RKO (cell line): ENCODE measurements around the gene MLIP.
"Not testable (repeated sequence)": the region's sequence is repeated elsewhere in the genome, so short reads cannot be mapped to it uniquely, and the experiment has no call there.

Source experiments
- DNase-seq: peaks from one replicate; pipeline ENCODE4 v3.0.0-alpha.2; 2016; ENCODE audit warnings: low spot score

Gene MLIP

DNA sequence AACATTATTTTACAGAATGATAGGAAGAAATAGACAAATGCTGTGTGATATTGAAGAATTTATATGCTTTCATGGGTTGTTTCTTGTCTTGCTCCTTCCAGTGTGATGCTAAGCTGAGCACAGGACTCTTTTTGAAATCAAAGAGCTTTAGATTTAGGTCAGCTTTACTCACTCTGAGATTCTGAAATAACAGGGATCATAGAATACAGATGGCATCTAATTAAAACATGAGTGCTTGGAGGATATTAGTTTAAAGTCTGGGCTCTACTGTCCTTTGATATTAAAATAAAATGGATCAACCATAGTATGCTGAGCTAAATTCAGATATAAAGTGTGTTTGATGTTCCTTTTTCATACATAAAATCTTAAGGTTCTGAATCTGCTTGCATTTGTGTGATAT is 29.6 kb downstream of the MLIP start:
- no peak for DNase-seq

DNA sequence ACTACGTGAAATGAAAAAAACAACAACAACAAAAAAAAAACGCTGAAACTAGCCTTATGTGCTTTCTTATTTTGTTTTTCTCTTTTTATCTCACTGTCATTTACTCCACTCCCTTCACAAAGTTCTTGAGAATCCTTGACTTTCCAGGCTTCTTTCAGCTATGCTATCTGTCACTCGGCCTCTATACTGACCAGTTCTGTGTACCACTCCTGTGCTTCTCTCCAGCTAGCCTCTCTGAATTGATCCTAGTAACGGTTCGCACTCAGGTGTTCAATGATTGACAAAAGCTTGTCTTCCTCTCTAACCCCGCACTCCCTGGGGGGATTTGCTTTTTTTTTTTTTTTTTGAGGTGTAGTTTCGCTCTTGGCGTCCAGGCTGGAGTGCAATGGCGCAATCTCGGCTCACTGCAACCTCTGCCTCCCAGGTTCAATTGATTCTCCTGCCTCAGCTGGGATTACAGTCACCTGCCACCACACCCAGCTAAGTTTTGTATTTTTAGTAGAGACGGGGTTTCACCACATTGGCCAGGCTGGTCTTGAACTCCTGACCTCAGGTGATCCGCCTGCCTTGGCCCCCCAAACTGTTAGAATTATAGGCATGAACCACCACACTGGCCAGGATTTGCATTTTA is 31.8 kb downstream of the MLIP start:
- no peak for DNase-seq

DNA sequence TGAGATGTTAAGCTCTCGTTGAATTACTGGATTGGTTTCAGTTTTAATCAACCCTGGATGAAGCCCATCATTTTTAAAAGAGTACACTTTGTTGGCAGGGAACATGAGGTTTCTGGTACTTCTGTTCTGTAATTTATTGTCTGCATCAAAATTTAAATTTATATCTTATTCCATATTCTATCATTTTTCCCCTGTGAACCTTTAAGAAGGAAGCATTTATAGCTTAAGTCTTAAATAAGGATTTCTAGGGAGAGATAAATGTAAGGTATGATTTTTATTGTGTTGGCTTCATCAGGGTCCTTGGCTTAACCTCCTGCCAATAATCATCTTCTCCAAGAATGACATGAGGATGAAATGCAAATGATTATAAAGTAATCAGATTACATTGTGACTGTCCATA is 40.6 kb downstream of the MLIP start:
- DNase-seq = no peak

DNA sequence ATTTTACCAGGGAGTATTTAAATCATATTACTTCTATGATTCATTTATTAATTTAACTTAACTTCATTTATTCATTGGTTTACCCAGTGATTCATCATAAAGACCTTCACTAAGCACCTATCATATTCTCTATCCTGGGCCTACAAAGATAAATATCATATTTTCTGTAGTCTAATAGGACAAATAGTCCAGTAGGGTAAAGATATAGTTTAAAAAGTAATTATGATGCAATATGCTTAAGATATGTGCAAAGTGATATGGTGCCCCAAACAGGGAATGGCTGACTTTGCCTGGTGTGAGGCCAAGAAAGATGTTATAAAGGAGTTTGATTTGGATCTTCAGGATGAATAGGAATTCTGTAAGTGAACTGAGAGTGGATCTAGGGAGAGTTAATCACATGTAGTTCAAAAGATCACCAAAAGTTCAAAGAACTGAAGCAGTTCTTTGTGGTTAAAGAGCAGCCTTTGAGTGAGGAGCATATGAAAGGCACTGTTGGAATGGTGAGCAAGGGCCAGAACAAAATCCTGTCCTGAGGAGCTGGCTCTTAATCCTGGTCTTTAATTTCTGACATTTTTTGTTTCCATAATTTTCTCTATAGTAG is 45.5 kb downstream of the MLIP start:
- no peak for DNase-seq

DNA sequence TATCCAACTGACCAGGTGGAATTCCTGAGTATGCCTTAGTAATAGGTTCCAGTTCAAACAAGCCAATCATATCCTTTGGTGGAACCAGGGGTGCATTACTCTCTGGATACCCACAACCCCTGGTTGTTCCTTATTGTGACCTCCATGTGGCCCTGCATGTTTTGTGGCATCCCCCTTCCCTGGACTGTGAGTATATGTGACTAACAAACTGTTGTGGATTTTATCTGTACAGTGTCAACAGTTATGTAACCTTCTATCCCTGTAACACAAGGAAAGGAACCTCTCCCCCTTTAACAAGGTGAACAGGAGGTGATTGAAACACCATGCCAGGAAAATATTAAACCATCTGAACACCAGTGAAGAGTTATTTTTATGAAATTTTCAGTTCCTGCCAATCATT is 46.2 kb downstream of the MLIP start:
- no peak for DNase-seq

DNA sequence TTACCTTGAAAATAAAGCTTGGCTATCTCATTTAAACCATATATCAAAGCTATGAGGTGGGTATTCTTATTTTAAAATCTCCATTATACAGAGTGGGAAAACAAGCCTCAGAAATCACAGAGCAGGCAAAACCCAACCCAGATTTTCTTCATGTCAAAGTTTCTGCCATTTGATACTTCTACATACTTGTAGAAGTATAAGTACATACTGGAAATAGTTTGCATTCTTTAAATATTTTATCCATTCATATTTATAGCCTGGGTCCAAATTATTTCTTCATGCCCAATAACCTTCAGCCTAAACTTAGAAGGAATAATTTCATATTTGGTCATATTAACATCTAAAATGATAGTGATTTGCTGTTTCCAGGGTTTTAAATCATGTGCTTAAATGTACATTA is 61.8 kb downstream of the MLIP start:
- DNase-seq = no peak

DNA sequence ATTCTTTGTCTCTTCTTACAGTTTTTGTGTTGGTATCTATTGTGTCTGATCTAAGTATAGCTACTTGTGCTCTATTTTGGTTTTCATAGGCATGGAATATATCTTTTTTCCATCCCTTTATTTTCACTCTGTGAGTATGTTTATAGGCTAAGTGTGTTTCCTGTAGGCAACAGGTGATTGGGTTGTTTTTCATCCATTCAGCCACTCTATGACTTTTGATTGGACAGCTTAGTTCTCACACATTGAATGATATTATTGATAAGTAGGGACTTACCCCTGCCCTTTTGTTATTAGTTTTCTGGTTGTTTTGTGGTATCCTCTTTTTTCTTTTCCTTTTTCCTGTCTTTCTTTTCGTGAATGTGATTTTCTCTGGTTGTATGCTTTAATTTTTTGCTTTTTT is 67.9 kb downstream of the MLIP start:
- no peak for DNase-seq

DNA sequence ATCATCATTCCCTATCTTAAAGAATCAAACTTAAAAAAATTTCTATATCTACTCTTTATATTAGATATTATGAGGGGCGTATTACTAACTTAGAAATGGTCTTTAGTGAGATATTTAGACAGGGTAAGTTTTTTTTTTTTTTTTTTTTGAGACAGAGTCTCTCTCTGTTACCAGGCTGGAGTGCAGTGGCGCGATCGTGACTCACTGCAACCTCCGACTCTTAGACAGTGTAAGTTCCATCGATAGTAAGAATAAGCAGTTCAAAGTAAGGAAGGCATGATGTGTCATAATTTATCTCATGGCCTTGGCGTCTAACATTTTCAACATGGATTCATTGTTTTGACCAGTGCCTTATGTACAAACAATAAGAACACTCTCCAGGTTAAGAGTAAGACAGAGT is 72.4 kb downstream of the MLIP start:
- DNase-seq = no peak

DNA sequence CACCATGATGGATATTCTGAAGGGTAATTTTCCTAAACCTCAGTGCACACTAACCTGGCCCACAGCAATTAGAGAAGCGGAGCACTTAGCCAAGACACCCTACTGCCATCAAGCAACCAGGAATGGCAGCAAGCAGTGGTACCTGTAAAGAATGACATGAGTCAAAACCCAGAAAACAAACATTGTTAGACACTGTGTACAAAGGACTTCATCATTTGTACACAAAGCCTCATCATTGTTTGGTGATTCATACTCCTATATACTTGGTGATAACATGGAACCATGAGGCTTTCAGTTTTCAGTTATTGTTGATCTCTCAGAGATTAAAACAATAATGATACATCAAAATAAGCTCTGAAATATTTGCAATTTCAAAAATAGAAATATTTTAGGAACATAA is 74.6 kb downstream of the MLIP start:
- DNase-seq = no peak

DNA sequence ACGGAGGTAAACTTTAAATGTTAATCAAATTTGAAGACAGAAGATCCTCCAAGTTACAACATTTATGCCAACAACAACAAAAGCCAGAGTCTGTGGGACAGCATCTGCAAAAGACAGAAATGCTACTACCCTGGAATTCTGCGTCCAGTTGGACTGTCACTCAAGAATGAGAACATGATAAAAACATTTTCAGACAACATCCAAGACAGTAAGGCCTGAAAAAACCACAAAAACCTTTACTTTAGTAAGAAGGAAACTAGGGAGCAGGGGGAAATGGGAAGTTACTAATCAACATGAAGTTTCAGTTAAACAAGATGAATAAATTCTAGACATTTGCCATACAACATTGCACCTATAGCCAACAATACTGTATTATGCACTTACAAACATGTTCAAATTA is 77.6 kb downstream of the MLIP start:
- DNase-seq = no peak

DNA sequence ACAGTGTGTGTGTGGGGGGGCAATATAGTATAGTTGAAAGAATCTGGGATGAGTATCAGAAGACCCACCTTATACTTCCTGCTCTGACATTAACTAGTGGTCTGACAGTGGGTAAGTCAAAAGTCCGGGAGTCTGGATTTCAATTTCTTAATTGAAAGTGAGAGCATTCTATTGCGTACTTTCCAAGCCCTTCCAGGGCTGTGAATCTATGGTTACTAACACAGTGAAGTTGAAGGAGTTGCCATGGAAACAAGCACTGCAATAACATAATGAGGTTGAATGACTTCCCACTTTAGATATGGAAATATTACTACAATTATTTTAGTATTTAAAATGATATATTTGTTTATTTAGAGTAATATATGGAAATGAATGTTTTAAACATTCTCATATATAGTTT is 80.2 kb downstream of the MLIP start:
- peak; percentile 20 for DNase-seq

DNA sequence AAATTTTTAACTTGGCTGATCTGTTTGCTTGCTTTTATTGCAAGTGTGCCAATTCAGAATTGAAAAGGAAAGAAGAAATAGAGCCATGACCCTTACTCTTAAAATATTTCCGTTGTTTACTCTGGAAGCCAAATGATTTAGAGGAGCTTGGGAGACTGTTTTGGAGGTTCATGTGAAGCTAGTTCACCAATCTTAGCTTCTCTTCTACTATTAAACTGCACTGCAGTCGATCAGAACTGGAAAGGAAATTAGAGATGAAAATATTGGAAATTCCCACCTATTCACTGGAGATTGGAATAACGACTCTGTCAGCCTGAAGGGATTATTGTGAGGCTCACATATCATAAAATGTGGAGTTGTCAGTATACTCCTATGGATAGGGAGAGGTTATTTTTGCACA is 81.8 kb downstream of the MLIP start:
- no peak for DNase-seq

DNA sequence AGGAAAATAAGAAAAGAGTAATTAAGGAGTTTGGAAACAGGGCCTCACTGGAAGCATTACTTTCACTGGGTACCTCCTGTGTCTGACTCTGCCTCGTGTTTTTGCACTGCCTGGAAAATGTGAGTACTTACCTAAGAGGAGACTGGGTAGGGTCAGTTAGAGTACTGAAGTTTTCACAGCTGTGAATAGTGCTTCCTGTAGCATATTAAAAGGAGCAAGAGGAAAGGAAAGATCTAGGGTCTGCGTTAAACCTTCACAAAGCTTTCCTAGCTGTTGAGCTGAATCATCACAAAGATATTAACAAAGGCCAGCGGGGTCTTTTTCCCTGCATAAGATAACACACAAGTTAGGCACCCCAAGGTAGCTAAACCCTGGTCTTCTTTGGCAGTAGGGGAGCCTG is 82.3 kb downstream of the MLIP start:
- DNase-seq = no peak

DNA sequence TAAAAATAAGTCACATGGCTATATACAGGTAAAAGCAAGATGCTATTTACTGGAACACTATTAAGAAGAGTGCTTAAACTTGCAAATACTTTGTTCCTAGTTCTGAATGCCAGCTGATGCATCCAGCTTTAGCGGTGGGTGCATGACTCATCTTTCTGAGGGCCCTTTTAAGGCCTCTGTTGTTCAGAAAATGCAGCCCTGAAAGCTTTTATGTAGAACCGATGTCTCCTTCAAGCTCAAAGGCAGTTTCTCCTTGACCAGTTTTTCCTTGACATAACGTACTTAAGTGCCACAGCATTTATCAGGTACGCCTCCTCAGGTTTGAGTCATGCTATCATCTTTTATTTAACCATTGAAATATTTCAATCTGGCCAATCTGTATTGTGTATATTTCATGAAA is 82.8 kb downstream of the MLIP start:
- peak; percentile 16 for DNase-seq

DNA sequence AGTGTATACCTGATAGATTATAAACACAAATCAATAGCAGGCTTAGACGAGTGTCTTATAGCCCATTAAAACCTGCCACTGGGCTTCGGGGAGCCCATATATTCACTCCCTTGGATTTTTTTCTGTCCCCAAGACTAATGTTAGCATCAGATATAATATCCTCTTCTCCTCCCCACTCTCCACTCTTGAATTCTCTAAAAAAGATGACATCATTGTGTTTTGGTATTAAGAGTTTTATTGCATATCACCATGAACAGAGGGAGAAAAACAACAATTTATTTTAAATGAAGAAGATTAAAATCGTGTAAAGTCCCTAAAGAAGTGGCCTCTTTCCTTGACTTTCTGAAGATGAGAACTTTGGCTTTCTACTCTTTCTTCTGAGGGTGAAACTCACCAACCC is 84.4 kb downstream of the MLIP start:
- DNase-seq = no peak

DNA sequence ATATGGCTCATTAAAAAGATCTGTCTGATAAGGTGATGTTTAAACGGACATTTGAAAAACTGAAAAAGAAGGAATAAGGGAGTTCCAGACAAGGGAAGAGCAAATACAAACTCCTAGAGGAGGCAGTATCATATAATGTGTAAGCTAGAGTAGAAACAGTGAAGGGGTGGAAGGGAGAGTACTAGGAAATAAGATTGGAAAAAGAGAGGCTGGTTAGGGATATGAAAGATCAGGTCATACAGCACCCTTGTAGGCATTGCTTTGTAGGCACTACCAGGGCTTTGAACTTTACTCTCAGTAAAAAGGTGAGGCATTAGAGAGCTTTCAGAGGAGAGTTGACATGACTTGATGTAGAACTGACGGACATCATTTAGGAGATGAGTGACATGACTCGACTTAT is 85.7 kb downstream of the MLIP start:
- no peak for DNase-seq

DNA sequence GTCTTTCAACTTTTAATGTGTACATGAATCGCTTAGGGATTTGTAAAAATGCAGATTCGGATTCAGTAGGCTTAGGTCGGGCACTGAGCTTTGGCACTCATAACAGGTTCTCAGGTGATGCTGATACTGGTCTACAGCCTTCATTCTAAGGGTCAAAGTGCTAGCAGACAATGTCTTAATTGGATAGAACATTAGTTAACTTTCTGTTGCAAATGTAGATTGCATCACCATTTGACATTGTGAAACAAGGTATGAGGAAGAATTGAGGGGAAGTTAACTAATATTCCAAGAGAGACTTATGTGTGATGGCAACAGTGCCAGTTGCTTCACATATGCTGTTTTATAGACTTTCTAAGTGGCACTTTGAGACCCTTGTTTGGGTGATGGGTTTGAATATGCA is 86.9 kb downstream of the MLIP start:
- no peak for DNase-seq

DNA sequence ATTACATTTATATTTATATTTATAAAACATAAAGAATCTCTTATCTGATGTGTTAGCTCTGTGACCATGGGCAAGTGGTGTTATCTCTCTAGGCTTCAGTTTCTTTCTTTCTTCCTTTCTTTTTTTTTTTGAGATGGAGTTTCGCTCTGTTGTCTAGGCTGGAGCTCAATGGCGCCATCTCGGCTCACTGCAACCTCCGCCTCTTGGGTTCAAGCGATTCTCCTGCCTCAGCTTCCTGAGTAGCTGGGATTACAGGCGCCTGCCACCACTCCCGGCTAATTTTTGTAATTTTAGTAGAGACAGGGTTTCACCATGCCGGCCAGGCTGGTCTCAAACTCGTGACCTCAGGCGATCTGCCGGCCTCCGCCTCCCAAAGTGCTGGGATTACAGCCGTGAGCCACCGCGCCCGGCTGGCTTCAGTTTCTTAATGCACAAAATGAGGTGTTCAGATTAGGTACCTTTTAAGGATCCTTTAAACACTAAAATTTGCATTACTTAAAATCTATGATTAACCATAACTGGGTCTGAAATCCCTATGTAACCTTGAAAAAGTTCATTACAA is 92.3 kb downstream of the MLIP start:
- not testable (repeated sequence) for DNase-seq

DNA sequence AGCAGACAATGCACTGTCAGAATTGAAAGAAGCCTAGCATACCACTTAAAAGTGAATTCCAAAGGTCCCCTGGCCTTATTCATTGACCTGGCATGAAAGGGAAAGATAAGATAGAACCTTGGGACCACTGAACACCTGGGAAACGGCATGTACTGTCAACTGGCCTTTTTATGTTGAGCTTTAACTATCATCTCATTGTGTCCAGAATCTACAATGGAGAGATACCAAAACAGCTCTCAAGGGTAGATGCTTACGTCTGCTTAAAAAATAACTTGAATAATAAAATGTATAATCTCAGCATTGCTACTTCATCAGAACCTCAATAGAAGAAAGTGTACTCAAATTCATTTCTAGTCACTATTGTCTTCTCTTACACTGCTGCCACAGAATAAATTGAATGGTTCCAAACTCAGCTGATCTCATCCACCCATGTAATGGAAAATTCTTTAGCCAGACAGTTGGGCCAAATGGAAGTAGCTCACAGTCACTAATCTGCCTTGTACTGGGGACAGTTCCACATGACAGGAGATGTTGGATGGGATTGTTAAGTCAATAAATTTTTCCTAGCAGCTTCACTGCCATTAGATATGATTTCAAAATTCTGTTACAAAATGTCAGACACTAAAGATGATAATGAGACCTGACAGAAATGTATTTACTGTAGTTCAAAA is 93.8 kb downstream of the MLIP start:
- no peak for DNase-seq

DNA sequence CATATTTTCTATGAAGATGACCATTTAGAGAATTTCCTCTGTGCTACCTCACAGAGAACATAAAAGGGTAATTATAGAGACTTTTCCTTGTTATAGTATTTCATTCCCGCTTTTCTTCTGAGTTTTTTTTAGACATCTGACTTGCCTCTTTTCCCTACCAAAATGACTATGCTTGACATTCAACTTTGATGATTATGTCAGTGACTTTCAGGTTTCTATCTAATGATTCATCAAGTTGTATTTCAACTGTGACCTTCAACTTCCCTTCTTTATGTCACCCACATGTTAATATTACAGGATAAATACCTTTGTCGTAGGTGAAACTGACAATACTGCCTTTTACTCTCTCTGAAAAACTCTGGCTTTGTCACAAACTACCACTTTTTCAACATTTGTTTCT is 95.3 kb downstream of the MLIP start:
- DNase-seq = peak; percentile 18

DNA sequence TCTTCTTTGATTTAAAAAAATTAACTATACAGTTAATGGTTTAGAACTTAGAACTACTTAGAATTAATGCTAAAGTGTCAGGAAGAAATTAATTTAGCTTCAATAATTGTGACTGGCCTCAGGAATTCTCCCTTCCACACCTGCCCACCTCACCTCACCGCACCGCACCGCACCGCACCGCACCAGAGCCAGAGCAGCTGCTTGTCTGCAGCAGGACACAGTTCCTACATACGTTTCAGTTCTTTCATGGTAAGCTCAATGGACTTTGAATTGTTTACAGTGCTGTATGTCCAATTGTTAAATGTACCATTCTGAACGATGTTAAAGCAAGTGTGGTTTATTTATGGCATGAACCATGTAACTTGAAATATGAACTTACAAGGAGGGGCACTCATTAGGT is 98.7 kb downstream of the MLIP start:
- DNase-seq = not testable (repeated sequence)

DNA sequence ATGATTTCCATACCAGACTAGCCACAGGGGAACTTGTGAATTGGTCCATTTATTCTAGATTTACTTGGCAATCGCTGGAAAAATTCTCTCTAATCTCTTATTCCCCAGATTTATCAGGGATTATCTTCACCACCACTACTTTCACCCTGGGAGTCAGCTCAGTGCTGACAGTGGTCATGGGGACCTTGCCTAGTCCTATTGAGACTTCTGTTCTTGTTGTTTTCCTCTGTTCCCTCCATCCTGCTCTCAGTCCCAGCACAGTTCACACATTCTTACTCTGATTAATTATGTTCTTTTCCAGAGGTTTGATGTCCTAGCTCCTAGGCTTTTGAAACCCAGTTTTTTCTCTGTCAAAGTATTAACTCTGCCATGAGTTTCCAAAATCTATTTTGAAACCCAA is 103.0 kb downstream of the MLIP start:
- no peak for DNase-seq

DNA sequence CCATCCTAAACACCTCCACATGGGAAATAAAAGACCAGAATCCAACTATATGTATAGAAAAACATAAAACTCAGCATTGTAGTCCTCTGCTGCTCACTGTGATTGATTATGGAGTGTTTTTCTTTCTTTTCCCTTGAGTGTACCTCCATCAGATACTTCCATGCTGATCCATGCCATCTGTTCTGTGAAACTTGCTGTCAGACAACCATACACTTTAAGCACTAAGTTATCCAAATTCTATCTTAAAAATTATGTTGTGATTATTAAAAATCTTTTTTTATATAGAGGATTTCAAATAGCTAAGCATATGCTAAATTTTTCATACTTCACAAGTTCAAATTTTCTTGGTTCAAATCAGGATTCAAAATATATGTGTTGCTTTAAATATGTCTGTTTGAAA is 105.1 kb downstream of the MLIP start:
- no peak for DNase-seq

DNA sequence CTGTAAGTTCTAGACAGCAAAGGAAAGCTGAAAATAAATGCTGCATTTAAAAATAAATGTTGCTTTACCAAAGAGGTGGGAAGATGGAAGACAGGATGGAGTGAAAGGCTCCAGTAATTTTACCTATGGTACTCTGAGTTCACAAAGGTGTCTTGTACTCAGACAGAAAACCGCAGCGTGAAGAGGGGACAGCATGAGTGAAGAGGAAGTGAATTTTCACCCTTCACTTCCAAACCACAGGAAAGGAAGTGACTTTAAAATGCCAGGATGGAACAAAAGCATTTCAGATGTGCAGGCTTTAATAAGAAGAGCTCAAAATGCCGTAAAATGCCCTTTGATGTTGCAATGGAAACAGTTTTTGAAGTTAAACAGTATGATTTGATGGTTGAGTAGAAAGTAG is 105.8 kb downstream of the MLIP start:
- DNase-seq = no peak
